NCI-H187 (cell line): ENCODE results near the gene OR10G2.
"Not testable (repeated sequence)": the region's sequence is repeated elsewhere in the genome, so short reads cannot be mapped to it uniquely, and the experiment has no call there.

Source experiments
- DNase-seq, 2 experiments: peaks; one replicate each; lab custom pipeline; 2025; lab: John Stamatoyannopoulos, UW

OR10G2 gene, protein sequence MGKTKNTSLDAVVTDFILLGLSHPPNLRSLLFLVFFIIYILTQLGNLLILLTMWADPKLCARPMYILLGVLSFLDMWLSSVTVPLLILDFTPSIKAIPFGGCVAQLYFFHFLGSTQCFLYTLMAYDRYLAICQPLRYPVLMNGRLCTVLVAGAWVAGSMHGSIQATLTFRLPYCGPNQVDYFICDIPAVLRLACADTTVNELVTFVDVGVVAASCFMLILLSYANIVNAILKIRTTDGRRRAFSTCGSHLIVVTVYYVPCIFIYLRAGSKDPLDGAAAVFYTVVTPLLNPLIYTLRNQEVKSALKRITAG

DNA sequence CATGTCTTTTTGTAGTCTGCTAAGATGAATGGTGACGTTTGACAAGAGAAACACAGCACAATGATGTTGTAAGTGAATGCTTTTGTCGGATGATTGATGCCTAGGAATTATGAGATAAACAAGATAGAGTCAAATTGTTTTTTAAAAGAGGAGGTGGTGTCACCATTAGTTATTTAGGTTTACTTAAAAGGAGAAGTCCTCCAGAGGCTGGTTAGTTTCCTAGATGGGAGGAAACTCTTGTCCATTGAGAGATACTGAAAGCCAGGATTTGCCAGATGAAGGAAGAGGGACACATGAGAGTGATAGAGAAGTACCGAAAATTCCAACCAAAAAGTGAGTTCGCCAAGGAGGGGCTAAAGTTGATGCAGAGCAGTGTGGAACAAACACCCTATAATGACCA lies at the start of gene OR10G2:
OR10G2 (minus strand) TSS at position 101 of the 400 bp plus-strand sequence; CDS start at position 3, 98 bp downstream.
- no peak for DNase-seq

DNA sequence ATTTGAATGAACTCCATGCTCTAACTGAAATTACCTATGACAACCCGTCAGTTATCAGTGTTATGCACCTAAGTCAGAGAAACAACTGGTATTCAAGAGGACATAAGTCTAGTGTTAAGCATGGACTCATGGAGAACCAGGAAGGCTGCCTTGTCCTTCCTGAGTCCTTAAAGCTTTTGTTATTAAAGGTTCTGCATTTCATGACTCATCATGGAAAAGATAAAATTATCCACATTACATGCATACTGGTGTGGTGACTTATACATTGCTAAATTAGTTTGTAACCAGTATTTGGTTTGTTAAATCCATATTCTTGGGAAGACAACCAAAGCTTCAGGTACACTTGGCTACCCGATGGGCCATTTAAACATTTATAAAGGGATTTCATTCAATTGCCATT lies 45.3 kb upstream of the OR10G2 start:
- no peak for DNase-seq

DNA sequence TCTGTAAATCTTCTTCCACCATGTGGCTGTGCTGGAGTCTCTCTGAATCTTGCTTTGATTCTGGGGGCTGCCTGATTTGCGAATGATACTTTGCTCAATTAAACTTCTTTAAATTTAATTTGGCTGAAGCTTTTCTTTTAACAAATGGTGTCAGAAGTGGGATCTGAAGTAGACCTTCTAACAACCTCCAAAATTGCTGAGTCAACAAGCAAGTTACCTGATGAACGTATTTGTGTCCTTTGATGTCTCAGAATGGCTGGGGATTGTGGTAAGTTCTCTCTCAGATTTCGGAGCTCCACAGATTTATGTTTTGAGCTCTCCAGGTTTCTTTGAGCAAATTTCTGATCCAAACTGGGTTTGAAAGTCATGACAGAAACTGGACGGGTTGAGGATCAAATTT lies 40.8 kb upstream of the OR10G2 start:
- no peak for DNase-seq

DNA sequence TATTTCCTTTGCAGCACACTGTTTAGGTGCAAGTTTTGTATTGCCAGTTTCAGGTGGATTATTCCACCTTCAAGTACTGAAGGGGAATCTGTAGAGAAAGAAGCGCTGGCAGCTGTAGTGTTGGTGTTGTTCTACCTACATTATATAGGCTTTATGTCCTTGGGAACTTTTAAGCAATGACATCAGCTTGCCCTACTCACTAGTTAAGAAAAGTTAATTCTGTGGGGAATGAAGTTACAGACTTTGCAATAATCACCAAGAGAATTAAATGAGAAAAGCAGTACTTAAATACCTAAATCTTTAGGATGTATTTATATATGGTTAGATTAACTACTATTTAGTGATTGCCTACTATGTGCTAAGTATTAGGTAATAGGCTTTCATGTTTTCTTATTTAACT lies 39.0 kb upstream of the OR10G2 start, which contains the start of gene OR4E1:
OR4E1 (minus strand) TSS at position 101 of the 400 bp plus-strand sequence. CDS start 2,883 bp downstream, outside the sequence.
- no peak for DNase-seq

DNA sequence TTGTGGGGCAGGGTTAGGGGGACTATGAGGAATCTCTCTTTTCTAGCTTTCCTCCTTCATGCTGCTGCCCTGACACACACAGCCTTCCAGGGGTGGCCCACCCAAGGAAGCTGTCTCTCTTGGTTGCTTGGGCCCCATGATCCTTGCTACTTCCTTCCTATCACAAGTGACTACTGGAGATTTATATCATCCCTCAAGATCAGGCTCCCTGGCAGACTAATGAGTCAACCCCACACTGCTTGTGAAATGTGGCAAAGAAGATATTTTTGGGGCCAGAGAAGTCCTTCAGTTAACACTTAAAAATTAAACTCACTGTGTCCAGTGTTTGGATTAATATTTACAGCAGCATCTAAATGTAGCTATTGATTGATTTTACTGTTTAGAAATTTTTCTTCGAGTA lies 37.4 kb upstream of the OR10G2 start:
- DNase-seq: no peak

DNA sequence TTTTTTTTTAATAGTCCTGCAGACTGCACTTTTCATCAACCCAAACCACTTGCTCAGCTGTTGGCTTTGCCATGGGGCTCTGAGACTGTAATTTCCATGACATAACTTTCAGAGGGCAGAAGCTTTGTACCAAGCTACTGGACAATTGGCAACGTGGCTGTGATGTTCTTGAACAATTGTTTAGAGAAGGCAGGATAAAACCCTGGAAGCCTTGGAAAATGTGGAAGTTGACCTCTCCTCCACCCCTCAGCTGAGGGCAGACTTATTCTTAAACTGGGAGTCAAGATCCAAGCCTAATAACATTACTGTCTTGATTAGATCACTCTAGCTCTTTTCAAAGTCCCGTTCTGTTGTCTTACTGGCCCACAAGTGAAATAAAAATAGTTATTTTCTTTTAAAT lies 36.6 kb upstream of the OR10G2 start:
- DNase-seq: no peak

DNA sequence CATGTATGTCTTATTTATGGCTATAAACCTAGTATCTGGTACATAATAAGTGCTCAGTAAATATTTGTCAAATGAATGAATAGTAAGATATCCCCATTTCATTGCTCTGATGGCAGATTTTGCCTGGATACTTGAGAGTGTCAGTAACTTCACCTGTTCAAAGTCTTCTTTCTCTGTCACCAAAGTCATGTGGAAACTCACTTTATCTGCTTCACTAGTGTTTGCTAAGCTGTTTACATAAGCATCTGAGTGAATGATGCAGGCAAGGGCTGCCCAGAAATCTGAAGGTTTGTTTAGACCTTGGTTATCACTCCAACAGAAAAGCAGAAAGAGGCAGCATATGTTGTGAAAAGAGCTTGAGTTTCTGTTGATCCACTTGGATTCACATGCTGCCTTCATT lies 34.5 kb upstream of the OR10G2 start:
- no peak for DNase-seq

DNA sequence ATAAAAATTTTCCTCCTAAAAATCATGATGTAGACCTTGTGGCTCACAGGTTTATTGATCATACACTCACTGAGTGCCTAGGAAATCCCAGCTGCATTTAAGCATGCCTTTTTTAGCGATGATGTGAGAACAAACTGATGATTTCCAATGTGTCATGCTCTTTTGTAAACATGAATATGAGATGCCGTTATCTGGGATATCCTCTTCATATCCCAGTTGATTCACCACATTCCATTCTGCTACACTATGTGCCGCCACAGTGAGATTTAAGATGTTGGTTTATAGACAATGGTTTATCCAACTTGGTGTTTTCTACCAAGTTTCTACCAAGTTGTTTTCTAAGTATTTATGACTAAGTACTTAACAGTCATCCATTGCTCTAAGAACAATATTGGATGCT lies 33.6 kb upstream of the OR10G2 start:
- DNase-seq: no peak

DNA sequence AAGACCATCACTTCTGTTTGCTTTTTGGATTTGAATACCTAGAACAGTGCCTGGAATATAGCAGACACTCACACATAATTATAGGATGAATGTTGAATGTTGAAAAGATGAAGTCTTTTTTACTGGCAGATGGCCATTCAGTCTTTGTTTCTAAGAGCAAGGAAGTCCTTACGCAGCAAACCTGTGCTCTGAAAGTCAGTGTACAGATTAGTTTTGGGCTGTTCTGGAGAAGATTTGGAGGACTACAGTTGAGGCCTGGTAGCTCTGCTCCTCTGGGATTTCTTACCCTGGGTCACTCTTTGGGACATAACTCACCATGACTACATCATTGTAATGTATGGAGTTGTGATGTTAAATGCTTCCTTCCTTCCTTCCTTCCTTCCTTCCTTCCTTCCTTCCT lies 22.2 kb upstream of the OR10G2 start:
- no peak for DNase-seq

DNA sequence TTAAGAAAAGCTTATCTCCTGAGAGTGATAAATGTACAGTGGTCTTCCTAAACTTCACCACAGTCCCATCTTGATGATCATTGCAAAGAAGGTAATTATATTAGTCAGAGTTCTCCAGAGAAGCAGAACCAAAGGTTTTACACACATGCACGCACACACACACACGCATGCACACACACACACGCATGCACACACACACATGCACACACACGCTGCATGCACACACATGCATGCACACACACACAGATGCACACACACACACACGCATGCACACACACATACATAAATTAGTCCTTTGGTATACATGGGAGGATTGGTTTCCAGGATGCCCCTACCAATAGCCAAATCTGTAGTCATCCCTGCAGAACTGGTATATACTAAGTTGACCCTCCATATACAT lies 19.5 kb upstream of the OR10G2 start:
- DNase-seq: no peak

DNA sequence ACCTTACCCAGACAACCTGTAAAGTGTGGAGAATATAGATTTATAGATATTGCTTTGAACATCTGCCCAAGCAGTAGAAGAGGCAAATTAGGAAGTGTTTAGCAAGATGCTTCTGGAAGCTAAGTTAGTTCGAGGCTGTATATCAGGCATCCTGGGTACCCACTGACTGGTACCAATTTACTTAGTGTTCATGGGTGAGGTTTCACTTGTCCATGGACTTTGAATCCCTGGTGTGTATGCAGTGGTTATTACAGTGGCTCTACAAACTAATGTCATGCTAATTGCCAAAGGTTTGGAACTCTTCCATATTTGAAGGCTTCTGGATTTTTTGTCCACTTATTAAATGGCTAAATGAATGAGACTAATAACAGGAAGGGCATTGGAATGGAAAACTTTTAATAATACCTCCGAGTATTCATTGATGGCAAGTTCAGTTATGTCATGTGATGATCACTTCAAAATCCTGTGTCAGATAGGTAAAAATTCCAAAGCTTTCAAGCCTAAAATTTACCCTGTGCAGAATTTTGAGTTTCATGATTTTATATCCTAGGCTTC lies 18.7 kb upstream of the OR10G2 start, which contains the start of gene OR4E2:
OR4E2 (plus strand) TSS at position 505 of the 555 bp plus-strand sequence. CDS start 11,248 bp downstream, outside the sequence.
- DNase-seq: no peak

DNA sequence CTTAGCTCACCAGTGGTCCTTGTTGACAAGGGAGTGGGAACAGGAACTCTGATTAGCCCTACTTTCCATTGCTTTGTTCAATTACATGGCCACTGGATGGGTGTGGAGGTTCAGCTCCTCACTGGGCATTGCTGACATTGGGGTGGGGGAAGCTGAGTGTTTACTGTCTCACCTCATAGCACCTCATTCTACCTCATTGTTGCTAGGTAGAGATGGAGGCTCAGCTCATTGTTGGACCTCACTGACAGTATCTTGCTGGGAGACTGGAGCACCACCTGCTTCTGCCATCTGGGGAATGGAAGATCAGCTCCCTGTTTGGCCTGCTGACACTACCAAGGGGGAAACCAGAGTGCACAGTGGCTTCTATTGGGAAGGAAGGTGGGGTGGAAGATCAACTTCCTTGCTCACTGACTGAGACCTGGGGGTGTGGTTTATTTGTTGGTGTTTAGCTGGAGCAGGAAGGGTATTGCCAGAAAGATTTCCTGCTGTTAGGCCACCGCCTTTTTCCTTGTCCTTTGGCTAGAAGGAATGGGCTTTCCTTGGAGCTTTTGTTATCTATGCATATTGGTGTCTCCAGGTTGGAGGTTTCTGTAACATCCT lies 17.6 kb upstream of the OR10G2 start:
- no peak for DNase-seq

DNA sequence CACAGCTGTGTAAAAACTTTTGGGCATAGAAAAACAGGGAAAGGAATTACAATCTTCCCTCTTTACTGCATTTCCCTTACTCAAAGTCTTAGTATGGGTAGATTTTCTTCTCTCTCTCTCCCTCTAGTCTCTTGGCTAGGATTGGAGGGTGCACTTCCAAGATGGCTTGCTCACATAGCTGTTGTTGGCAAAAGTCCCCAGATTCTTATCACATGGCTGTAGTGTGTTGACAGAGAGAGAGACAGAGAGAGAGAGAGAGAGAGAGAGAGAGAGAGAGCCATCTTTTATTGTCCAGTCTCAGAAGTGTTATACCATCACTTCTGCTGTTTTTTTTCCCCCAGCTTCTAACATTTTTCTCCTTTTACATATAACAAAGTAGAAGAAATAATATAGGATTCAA lies 12.6 kb upstream of the OR10G2 start:
- no peak for DNase-seq

DNA sequence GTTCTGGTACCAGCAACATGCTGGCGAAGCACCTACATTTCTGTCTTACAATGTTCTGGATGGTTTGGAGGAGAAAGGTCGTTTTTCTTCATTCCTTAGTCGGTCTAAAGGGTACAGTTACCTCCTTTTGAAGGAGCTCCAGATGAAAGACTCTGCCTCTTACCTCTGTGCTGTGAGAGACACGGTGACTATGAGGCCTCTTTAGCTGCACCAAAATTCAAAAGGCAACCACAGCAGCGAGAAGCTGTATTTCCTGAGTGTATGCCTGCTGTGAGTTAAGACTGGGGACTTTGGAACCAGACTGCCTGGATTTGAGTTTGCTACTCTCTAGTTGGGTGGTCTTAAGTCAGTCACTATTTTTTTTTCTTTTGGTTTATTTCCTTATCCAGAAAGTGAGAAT lies 8.7 kb upstream of the OR10G2 start:
- no peak for DNase-seq

DNA sequence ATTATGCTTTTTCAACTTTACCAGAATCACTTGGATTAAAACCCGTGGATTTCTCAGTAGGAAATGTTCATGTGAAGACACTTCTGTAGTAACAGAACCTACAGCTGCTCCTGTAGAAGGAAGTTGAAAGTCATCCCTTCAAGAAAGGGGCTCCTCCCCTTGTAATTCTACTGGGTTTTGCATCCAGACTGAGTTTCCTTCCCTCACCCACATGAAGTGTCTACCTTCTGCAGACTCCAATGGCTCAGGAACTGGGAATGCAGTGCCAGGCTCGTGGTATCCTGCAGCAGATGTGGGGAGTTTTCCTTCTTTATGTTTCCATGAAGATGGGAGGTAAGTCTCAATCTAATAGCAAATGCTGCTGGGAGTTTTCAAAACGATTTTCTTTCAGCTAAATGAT lies 7.9 kb upstream of the OR10G2 start:
- DNase-seq: no peak

DNA sequence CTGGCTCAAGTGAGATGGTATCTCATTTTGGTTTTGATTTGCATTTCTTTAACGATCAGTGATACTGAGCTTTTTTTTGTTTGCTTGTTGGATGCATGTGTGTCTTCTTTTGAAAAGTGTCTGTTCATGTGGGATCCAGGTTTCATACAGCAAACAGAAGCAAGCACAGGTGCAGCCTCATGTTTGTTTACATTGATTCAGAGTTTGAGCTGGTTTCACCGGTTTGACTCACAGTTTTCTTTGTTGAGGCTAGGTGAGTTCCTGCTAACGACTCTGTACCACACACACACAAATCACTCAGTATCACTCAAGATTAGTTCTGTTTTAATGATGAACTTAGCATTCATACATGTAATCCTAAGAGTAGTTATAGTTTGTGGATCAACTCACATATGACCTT lies 3.7 kb downstream of the OR10G2 start:
- DNase-seq: no peak

DNA sequence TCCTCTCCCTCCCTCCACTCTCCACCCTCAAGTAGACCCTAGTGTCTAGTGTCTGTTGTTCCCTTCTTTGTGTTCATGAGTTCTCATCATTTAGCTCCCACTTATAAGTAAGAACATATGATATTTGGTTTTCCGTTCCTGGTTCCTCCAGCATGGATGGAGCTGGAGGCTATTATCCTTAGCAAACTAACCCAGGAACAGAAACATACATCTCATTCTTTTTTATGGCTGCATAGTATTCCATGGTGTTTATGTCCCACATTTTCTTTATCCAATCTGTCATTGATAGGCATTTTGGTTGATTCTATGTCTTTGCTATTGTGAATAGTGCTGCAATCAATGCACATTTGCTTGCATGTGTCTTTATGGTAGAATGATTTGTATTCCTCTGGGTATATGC lies 4.2 kb downstream of the OR10G2 start:
- not testable (repeated sequence) for DNase-seq

DNA sequence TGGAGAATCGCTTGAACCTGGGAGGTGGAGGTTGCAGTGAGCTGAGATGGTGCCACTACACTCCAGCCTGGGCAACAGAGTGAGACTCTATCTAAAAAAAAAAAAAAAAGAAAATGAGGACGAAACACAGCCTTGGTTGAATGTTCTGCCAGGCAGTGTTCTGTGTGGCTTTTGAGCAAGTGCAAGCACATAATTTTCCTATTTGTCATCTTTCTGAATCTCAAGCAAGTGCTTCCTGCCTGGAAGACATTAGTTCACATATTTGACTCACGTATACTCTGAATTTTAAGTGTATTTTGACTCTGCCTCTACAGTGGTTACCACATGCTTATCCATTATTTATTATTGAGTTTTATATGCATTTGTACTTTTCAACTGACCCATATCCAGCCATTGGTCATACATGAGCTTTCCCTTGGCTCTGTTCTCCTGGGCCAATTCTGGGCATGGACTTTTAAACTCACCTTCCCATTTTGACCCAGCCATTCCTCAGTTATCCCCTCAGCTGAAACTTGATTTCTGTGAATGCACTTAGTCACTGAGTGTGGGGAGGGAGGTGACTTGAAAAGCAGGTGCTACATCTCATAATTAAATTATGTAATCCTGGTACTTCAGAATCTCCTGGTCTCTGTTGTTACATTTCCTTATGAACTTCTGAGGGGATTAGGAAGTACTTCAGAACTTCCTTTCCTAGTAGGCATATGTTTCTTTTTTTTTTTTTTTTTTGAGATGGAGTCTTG lies 8.1 kb downstream of the OR10G2 start:
- DNase-seq: no peak

DNA sequence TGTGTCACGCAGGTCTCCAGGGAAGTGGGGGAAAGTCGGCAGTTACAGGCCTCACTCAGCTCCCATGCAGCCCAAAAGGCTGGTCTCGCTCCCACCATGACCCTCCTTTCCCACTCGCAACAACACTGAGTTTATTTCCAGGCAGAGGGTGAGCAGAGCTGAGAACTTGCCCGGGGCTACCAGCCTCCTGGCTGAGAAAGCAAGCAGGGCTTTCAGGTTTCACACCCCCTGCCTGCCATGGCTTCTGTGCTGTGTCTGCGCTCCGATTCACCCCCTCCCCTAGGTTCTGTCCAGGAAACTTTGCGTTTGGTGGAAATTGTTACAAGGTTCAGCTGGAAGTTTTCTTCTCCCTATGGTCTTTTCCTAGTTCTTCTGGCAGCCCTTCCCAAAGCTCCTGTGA lies 17.1 kb downstream of the OR10G2 start:
- DNase-seq: no peak

DNA sequence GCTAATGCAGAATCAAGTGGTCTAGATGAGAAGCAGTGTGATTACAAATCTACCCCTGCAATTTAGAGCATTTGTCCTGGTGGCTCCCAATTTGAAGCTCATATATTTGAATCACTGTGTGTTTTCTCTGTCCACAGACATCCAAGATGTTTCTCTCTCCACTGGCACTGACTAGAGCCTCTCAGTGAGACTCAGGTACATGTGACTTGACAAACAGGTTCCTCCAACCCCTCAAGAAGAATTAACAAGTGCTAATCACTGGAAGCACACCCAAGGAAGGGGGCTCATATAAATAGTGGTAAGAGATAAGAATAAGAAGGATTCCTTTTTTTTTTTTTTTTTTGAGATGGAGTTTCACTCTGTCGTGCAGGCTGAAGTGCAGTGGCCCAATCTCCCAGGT lies 20.5 kb downstream of the OR10G2 start:
- DNase-seq: no peak

DNA sequence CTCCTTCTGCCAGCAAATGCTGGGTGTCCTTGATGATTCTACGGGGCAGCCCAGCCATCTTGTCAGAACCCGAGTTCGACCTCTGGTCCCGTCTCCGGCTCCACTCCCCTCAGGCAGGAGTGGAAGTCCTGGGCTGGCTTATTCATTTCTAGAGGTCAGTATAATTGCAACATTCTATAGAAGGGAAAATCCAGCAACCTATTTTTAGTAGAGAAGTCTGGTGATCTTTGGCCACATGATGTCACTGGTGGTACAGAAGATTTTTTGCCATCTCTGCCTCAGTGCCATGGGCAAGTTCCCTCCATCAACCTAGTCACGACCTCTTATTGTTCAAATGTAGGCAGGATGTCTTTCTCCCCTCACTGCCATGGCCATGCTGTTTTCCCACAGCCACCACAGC lies 22.4 kb downstream of the OR10G2 start:
- no peak for DNase-seq

DNA sequence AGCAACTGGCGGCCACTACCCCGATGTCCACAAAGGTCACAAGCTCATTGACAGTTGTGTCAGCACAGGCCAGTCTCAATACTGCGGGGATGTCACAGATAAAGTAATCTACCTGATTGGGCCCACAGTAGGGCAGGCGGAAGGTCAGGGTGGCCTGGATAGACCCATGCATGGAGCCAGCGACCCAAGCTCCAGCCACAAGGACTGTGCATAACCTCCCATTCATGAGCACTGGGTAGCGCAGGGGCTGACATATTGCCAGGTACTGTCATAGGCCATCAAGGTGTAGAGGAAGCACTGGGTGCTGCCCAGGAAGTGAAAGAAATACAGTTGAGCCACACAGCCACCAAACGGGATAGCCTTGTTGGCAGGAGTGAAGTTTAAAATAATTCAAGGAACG lies 32.6 kb downstream of the OR10G2 start:
- not testable (repeated sequence) for DNase-seq

DNA sequence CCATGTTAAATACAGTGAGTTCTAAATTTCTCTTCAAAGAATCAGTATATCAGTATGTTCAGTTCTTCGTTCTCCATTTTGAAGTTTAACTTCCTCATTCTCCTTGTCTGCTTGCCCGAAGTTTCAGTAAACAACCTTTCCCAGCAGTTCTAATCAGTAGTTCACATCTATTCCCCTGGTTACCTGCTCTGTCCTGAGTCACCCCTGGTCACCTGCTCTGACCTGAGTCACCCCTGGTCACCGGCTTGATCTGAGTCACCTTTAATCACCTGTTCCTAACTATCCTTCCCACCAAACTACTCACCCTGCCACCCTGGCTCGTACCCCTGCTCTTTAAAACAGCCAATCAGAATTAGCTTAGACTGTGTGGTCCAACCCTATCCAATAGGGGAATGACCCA lies 45.4 kb downstream of the OR10G2 start:
- DNase-seq: no peak
